Transverse colon (tissue), 4 donors: ENCODE results near the gene RPLP2.

Experiments
- CTCF ChIP-seq, 5 experiments: fragments of 200-600 bp in 3 of 5; fragments of 450-650 bp in 2 of 5; sonication (generic) in 3 of 5; IDR thresholded peaks; 1 replicate in 2 of 5; 2 replicates in 3 of 5; pipeline ENCODE4 v1.5.1; 2016 to 2017; ENCODE audit warnings: antibody characterized with exemption in 5 of 5, inconsistent platforms in 3 of 5, mild to moderate bottlenecking in 2 of 5, moderate library complexity in 1 of 5
- EP300 ChIP-seq: sonication (generic); formaldehyde crosslinking; IDR thresholded peaks from one replicate; pipeline ENCODE4 v1.6.1; 2017; ENCODE audit warnings: antibody characterized with exemption, low read depth
- POLR2A ChIP-seq: fragments of 450-650 bp; IDR thresholded peaks from one replicate; pipeline ENCODE4 v1.6.1; 2016; ENCODE audit warnings: antibody characterized with exemption, mild to moderate bottlenecking, moderate library complexity
- POLR2AphosphoS5 ChIP-seq, 3 donors: sonication (generic); formaldehyde crosslinking; IDR thresholded peaks; one replicate each; pipeline ENCODE4 v1.6.1; 2016; ENCODE audit warnings: antibody characterized with exemption in 3 of 3

- no peak for TF ChIP-seq POLR2A
- TF ChIP-seq CTCF (IDR thresholded peaks at IDR 0.05) = no peak
- no peak for TF ChIP-seq POLR2AphosphoS5 (IDR thresholded peaks at IDR 0.05)
- no peak for TF ChIP-seq EP300
Measured at GRCh38 chr11:802018-802617, 7.6 kb upstream of the RPLP2 start.
